ENCODE data around the gene RASSF9.
A peak's percentile ranks its signal among the peaks of the same experiment; 100 is the strongest.

The RASSF9 gene

GRCh38 chr12:85843606-85844310, 7.5 kb upstream of the RASSF9 start:
- H3K27me3 ChIP-seq (ENCODE audit: control insufficient read depth in 2 of 2, insufficient read depth in 2 of 2, low read length in 2 of 2) = no peaks in the 10 kb centered on the region
- no peak overlapping the region for H3K9ac ChIP-seq (ENCODE audit: low read depth in 1 of 2, low read length in 2 of 2)
- H3K9me3 ChIP-seq (ENCODE audit: control insufficient read depth in 2 of 2, low read length in 2 of 2) = no peaks in the 10 kb centered on the region
- no peaks in the 10 kb centered on the region for H3K36me3 ChIP-seq (ENCODE audit: control insufficient read depth in 2 of 2, insufficient read depth in 2 of 2, low read length in 2 of 2)
- no peaks in the 10 kb centered on the region for H3K4me1 ChIP-seq (ENCODE audit: control insufficient read depth in 2 of 2, insufficient read depth in 2 of 2, low read length in 2 of 2)
- no peak overlapping the region for H3K27ac ChIP-seq (ENCODE audit: low read depth in 2 of 2, low read length in 2 of 2)
- no peak overlapping the region for H3K4me3 ChIP-seq (ENCODE audit: low read length in 2 of 2)

- H3K4me3 ChIP-seq (ENCODE audit: low read length in 2 of 2) = peak overlapping the region; percentile 28 to 66
- H3K27ac ChIP-seq (ENCODE audit: low read depth in 2 of 2, low read length in 2 of 2) = peak overlapping the region in 1 of 2 donors; percentile 15
- no peaks in the 10 kb centered on the region for H3K27me3 ChIP-seq (ENCODE audit: control insufficient read depth in 2 of 2, insufficient read depth in 2 of 2, low read length in 2 of 2)
- no peaks in the 10 kb centered on the region for H3K36me3 ChIP-seq (ENCODE audit: control insufficient read depth in 2 of 2, insufficient read depth in 2 of 2, low read length in 2 of 2)
- H3K9ac ChIP-seq (ENCODE audit: low read depth in 1 of 2, low read length in 2 of 2) = no peak overlapping the region
- H3K9me3 ChIP-seq (ENCODE audit: control insufficient read depth in 2 of 2, low read length in 2 of 2) = no peaks in the 10 kb centered on the region
- peaks cover 0 to 4% of the 10 kb centered on the region in 2 donors for H3K4me1 ChIP-seq (ENCODE audit: control insufficient read depth in 2 of 2, insufficient read depth in 2 of 2, low read length in 2 of 2)
These were observed 598 bp downstream of the RASSF9 start for GRCh38 chr12:85835426-85836196.

DNA sequence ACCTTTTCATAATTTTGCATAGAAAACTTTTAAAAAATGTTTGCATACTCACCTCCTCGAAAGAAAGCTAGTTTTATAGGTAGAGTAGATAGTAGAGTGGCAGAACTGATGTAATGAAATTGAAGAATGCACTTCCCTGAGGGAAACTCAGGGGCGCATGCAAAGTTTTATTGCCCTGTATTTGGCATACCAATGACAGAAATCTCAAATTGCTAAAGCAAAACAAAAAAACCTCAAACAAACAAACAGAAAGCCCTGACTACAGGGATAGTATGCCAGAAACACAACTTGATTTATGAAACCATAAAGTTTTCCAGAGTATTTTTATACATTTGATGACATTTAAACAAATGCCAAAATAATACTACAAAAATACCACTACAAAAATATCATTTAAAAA, 1.8 kb downstream of the RASSF9 start:
- H3K9ac ChIP-seq (ENCODE audit: low read depth in 1 of 2, low read length in 2 of 2) = no peak overlapping the region
- no peaks in the 10 kb centered on the region for H3K27me3 ChIP-seq (ENCODE audit: control insufficient read depth in 2 of 2, insufficient read depth in 2 of 2, low read length in 2 of 2)
- H3K27ac ChIP-seq (ENCODE audit: low read depth in 2 of 2, low read length in 2 of 2) = no peak overlapping the region
- H3K9me3 ChIP-seq (ENCODE audit: control insufficient read depth in 2 of 2, low read length in 2 of 2) = no peaks in the 10 kb centered on the region
- H3K4me3 ChIP-seq (ENCODE audit: low read length in 2 of 2) = peak overlapping the region in 1 of 2 donors; percentile 22
- peaks cover 0 to 4% of the 10 kb centered on the region in 2 donors for H3K4me1 ChIP-seq (ENCODE audit: control insufficient read depth in 2 of 2, insufficient read depth in 2 of 2, low read length in 2 of 2)
- no peaks in the 10 kb centered on the region for H3K36me3 ChIP-seq (ENCODE audit: control insufficient read depth in 2 of 2, insufficient read depth in 2 of 2, low read length in 2 of 2)

DNA sequence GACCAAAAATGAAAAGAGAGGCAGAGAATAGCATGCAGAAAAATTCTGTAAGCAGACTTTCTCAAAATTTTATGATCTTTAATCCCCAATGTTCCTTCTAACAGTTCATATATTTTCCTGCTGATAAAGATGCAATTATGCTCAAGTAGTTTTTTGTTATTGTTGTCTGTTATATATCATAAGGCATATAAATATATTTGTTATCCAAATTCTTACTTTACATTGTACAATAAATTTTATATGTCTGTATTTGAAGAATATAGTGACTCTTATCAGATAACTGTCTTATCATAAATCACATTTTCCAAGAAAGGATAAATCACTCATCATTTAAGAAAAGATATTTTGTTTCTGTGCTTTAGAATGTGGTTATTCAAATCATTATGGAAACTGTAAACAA, 2.6 kb downstream of the RASSF9 start:
- Histone ChIP-seq H3K27me3 (ENCODE audit: control insufficient read depth in 2 of 2, insufficient read depth in 2 of 2, low read length in 2 of 2) (no peaks in the 10 kb centered on the region), H3K9ac (ENCODE audit: low read depth in 1 of 2, low read length in 2 of 2) (no peak overlapping the region), H3K4me1 (ENCODE audit: control insufficient read depth in 2 of 2, insufficient read depth in 2 of 2, low read length in 2 of 2) (peaks cover 0 to 4% of the 10 kb centered on the region in 2 donors), H3K4me3 (ENCODE audit: low read length in 2 of 2) (no peak overlapping the region), H3K9me3 (ENCODE audit: control insufficient read depth in 2 of 2, low read length in 2 of 2) (no peaks in the 10 kb centered on the region), H3K36me3 (ENCODE audit: control insufficient read depth in 2 of 2, insufficient read depth in 2 of 2, low read length in 2 of 2) (no peaks in the 10 kb centered on the region), H3K27ac (ENCODE audit: low read depth in 2 of 2, low read length in 2 of 2) (no peak overlapping the region)

DNA sequence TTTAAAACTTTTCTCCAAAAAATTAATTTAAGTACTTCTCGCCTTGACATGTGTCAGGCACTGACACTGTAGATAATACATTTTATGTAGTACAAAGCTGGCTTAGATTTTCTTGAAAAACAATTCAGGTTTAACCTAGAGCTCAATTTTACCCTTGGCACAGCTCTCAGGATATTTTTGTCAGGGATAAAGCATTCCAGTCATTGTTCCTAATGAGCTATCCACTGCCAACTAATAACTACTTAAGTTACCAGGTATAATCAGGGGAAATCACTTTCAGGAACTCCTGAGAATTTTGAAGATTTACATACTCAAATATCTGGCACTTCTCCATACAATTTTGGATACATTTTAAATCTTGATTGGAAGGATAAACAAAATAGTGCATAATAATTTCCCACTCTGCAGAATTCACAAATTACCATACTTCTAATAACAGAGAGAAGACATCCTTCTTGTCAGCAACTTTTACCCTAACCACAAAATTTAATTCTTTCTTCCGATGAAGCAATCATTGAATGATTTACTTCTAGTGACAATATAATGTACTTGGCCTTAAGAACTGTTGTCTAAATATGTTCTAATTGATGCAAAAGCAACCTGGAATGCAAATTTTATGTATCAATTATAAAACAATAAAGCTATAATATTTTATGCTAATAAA, 4.8 kb downstream of the RASSF9 start:
- H3K27ac ChIP-seq (ENCODE audit: low read depth in 2 of 2, low read length in 2 of 2) = no peak overlapping the region
- no peaks in the 10 kb centered on the region for H3K36me3 ChIP-seq (ENCODE audit: control insufficient read depth in 2 of 2, insufficient read depth in 2 of 2, low read length in 2 of 2)
- H3K9ac ChIP-seq (ENCODE audit: low read depth in 1 of 2, low read length in 2 of 2) = no peak overlapping the region
- H3K4me1 ChIP-seq (ENCODE audit: control insufficient read depth in 2 of 2, insufficient read depth in 2 of 2, low read length in 2 of 2) = peaks cover 0 to 4% of the 10 kb centered on the region in 2 donors
- no peak overlapping the region for H3K4me3 ChIP-seq (ENCODE audit: low read length in 2 of 2)
- H3K9me3 ChIP-seq (ENCODE audit: control insufficient read depth in 2 of 2, low read length in 2 of 2) = no peaks in the 10 kb centered on the region
- H3K27me3 ChIP-seq (ENCODE audit: control insufficient read depth in 2 of 2, insufficient read depth in 2 of 2, low read length in 2 of 2) = no peaks in the 10 kb centered on the region

- no peaks in the 10 kb centered on the region for H3K4me1 ChIP-seq (ENCODE audit: control insufficient read depth in 2 of 2, insufficient read depth in 2 of 2, low read length in 2 of 2)
- H3K27ac ChIP-seq (ENCODE audit: low read depth in 2 of 2, low read length in 2 of 2) = no peak overlapping the region
- H3K36me3 ChIP-seq (ENCODE audit: control insufficient read depth in 2 of 2, insufficient read depth in 2 of 2, low read length in 2 of 2) = no peaks in the 10 kb centered on the region
- H3K27me3 ChIP-seq (ENCODE audit: control insufficient read depth in 2 of 2, insufficient read depth in 2 of 2, low read length in 2 of 2) = no peaks in the 10 kb centered on the region
- no peaks in the 10 kb centered on the region for H3K9me3 ChIP-seq (ENCODE audit: control insufficient read depth in 2 of 2, low read length in 2 of 2)
- no peak overlapping the region for H3K9ac ChIP-seq (ENCODE audit: low read depth in 1 of 2, low read length in 2 of 2)
- no peak overlapping the region for H3K4me3 ChIP-seq (ENCODE audit: low read length in 2 of 2)
These were observed 6.8 kb downstream of the RASSF9 start for GRCh38 chr12:85829391-85829790.

GRCh38 chr12:85828576-85828975, 7.6 kb downstream of the RASSF9 start:
- H3K27me3 ChIP-seq (ENCODE audit: control insufficient read depth in 2 of 2, insufficient read depth in 2 of 2, low read length in 2 of 2) = no peaks in the 10 kb centered on the region
- H3K9me3 ChIP-seq (ENCODE audit: control insufficient read depth in 2 of 2, low read length in 2 of 2) = no peaks in the 10 kb centered on the region
- no peaks in the 10 kb centered on the region for H3K36me3 ChIP-seq (ENCODE audit: control insufficient read depth in 2 of 2, insufficient read depth in 2 of 2, low read length in 2 of 2)
- H3K27ac ChIP-seq (ENCODE audit: low read depth in 2 of 2, low read length in 2 of 2) = no peak overlapping the region
- no peaks in the 10 kb centered on the region for H3K4me1 ChIP-seq (ENCODE audit: control insufficient read depth in 2 of 2, insufficient read depth in 2 of 2, low read length in 2 of 2)
- H3K4me3 ChIP-seq (ENCODE audit: low read length in 2 of 2) = no peak overlapping the region
- no peak overlapping the region for H3K9ac ChIP-seq (ENCODE audit: low read depth in 1 of 2, low read length in 2 of 2)

- Histone ChIP-seq H3K36me3 (ENCODE audit: control insufficient read depth in 2 of 2, insufficient read depth in 2 of 2, low read length in 2 of 2) (no peaks in the 10 kb centered on the region), H3K9me3 (ENCODE audit: control insufficient read depth in 2 of 2, low read length in 2 of 2) (no peaks in the 10 kb centered on the region), H3K9ac (ENCODE audit: low read depth in 1 of 2, low read length in 2 of 2) (no peak overlapping the region), H3K4me3 (ENCODE audit: low read length in 2 of 2) (no peak overlapping the region), H3K4me1 (ENCODE audit: control insufficient read depth in 2 of 2, insufficient read depth in 2 of 2, low read length in 2 of 2) (no peaks in the 10 kb centered on the region), H3K27me3 (ENCODE audit: control insufficient read depth in 2 of 2, insufficient read depth in 2 of 2, low read length in 2 of 2) (no peaks in the 10 kb centered on the region), H3K27ac (ENCODE audit: low read depth in 2 of 2, low read length in 2 of 2) (no peak overlapping the region)
These were observed 10.5 kb downstream of the RASSF9 start for GRCh38 chr12:85825746-85826145.

DNA sequence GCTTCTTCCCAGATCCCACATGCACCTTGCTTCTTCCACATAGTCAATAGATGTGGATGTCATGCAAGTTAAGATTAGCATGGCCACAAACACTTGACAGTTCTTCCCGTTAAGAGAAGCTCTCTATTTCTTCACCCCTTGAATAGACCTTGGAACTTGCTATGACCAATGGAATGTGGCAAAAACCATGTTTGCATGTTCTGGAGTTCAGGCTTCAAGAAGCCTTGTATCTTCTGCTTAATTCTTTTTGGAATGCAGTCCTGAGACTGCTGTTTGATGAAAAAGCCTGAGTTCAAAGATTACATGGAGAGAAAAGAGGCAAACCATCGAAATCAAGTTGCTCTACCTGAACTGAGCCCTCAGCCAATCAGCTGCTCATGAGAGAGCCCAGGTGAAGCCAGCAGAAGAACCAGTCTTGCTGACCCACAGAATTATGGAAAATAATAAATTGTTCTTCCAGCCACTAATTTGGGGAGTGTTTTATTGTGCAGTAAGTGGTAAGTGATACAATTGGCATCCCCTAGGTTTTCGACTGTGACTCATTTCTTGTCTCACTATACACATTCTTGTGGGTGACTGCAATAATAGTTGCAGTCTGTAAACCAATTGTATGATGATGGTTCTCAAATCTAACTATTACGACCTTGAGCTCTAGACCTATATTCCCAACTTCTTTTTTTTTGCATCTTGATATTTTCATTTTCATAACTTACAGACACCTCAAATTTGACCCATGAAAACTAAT, 12.6 kb downstream of the RASSF9 start:
- no peak overlapping the region for H3K27ac ChIP-seq (ENCODE audit: low read depth in 2 of 2, low read length in 2 of 2)
- H3K36me3 ChIP-seq (ENCODE audit: control insufficient read depth in 2 of 2, insufficient read depth in 2 of 2, low read length in 2 of 2) = no peaks in the 10 kb centered on the region
- no peaks in the 10 kb centered on the region for H3K4me1 ChIP-seq (ENCODE audit: control insufficient read depth in 2 of 2, insufficient read depth in 2 of 2, low read length in 2 of 2)
- no peaks in the 10 kb centered on the region for H3K27me3 ChIP-seq (ENCODE audit: control insufficient read depth in 2 of 2, insufficient read depth in 2 of 2, low read length in 2 of 2)
- no peak overlapping the region for H3K9ac ChIP-seq (ENCODE audit: low read depth in 1 of 2, low read length in 2 of 2)
- H3K9me3 ChIP-seq (ENCODE audit: control insufficient read depth in 2 of 2, low read length in 2 of 2) = no peaks in the 10 kb centered on the region
- no peak overlapping the region for H3K4me3 ChIP-seq (ENCODE audit: low read length in 2 of 2)

Measured in mucosa of rectum (tissue), 2 donors.